GM20000 (cell line): ENCODE results near the gene PRMT5.
A peak's percentile ranks its signal among the peaks of the same experiment; 100 is the strongest.

Experiments used
- DNase-seq: peaks from one replicate; pipeline ENCODE4 v3.0.0; 2012; ENCODE audit warnings: low spot score
- CTCF ChIP-seq: IDR thresholded peaks from 2 replicates; pipeline ENCODE4 v1.5.1; 2012; ENCODE audit warnings: mild to moderate bottlenecking, control low read depth; ENCODE audit errors: extremely low read depth, missing control alignments

Gene PRMT5

GRCh38 chr14:22905627-22906026 lies 23.5 kb downstream of the PRMT5 start:
- DNase-seq = no peak
- no peak for TF ChIP-seq CTCF

- no peak for TF ChIP-seq CTCF
- DNase-seq = no peak
Measured at GRCh38 chr14:22903742-22904087, 25.5 kb downstream of the PRMT5 start.

- no peak for TF ChIP-seq CTCF
- no peak for DNase-seq
Measured at GRCh38 chr14:22901799-22902198, 27.4 kb downstream of the PRMT5 start.

- peak; percentile 60 for TF ChIP-seq CTCF
- peak; percentile 64 for DNase-seq
Measured at GRCh38 chr14:22900081-22900799, 28.9 kb downstream of the PRMT5 start.

- no peak for DNase-seq
- TF ChIP-seq CTCF = no peak
Measured at GRCh38 chr14:22898302-22899090, 30.7 kb downstream of the PRMT5 start.

GRCh38 chr14:22897357-22897756 lies 31.8 kb downstream of the PRMT5 start:
- no peak for DNase-seq

More at GRCh38 chr14:22897357-22897756, 31.8 kb downstream of the PRMT5 start:
- TF ChIP-seq CTCF = no peak
